ENCODE results near the gene WASL. TPM values are rescaled to one million over a fixed set of nuclear protein-coding genes. Genes with fewer than 3 reads are reported as not detected.
"Not testable (repeated sequence)": the region's sequence is repeated elsewhere in the genome, so short reads cannot be mapped to it uniquely, and the experiment has no call there.

Gene WASL
- total RNA-seq, 1 donor from 2014 or later, result 38.2 TPM

GRCh38 chr7:123637878-123638277 is 110.9 kb downstream of the WASL start:
- Mint-ChIP-seq H3K4me3 (ENCODE audit: low read depth) (no peak overlapping the region), H3K9me3 (ENCODE audit: low read depth) (peaks cover 6% of the 10 kb centered on the region), H3K36me3 (ENCODE audit: insufficient read depth) (no peaks in the 10 kb centered on the region), H3K4me1 (ENCODE audit: low read depth) (peaks cover 8% of the 10 kb centered on the region), H3K27ac (no peak overlapping the region), H3K27me3 (no peaks in the 10 kb centered on the region)
- TF ChIP-seq, protein P1, sequence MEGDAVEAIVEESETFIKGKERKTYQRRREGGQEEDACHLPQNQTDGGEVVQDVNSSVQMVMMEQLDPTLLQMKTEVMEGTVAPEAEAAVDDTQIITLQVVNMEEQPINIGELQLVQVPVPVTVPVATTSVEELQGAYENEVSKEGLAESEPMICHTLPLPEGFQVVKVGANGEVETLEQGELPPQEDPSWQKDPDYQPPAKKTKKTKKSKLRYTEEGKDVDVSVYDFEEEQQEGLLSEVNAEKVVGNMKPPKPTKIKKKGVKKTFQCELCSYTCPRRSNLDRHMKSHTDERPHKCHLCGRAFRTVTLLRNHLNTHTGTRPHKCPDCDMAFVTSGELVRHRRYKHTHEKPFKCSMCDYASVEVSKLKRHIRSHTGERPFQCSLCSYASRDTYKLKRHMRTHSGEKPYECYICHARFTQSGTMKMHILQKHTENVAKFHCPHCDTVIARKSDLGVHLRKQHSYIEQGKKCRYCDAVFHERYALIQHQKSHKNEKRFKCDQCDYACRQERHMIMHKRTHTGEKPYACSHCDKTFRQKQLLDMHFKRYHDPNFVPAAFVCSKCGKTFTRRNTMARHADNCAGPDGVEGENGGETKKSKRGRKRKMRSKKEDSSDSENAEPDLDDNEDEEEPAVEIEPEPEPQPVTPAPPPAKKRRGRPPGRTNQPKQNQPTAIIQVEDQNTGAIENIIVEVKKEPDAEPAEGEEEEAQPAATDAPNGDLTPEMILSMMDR (IDR thresholded peaks at IDR 0.05; ENCODE audit: unreplicated experiment), result no peak
- no peak for DNase-seq (ENCODE audit: low spot score, unreplicated experiment)

DNA sequence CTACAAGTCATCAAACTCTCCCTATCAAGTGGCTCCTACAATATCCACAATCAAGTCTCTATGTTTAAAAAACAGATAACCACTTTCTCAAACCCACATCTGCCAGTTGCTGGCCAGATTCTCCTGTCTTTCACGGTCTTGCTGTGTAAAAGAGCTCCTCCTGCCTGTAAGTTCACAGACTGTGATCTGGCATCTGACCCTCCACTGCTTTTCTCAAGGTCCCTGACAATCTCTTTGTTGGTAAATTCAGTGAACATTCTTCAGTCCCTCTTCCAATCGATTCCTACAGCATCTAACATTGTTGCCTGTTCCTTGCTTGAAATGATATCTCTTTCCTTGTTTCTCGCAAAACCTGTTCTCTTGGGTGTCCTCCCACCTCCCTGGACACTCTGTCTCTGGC is 111.6 kb downstream of the WASL start:
- TF ChIP-seq, protein P1 (IDR thresholded peaks at IDR 0.05; ENCODE audit: unreplicated experiment), result no peak
- Mint-ChIP-seq H3K9me3 (ENCODE audit: low read depth) (peaks cover 6% of the 10 kb centered on the region), H3K4me1 (ENCODE audit: low read depth) (peaks cover 8% of the 10 kb centered on the region), H3K27ac (peak overlapping the region; percentile 46), H3K36me3 (ENCODE audit: insufficient read depth) (no peaks in the 10 kb centered on the region), H3K4me3 (ENCODE audit: low read depth) (no peak overlapping the region), H3K27me3 (no peaks in the 10 kb centered on the region)
- no peak for DNase-seq (ENCODE audit: low spot score, unreplicated experiment)

DNA sequence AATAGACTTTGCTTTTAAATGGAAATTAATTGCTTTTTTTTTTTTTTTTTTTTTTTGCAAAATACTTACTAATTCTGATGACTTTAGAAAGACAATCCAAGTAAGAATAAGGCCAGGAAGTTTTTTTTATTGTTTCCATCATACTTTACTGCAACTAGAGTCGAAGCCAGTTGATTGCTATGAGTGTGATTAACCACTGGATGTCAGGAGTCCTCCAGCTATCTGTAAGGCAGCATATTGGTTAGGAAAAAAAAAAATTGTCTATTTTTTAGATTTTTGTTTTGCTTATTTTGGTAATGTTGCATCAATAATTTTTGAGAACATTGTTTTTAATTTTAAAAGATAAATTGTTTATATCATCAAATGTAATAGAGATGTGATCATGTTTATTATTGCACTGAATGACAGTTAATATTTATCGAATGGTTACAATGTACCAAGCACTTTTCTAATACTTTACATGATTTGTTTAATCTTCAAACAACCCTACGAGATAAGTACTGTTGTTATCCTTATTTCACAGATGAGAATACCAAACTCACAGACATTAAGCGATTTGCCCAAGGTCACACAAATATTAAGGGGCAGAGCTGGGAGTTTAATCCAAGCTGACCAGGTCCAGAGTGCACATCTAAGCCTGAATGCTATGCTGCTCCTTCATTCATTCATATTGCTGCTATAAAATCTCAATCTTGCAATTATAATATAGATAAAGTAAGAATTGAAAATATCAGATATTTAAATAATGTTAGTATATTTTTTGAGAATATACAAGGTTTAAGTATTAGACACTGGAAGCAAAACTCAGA is 113.0 kb downstream of the WASL start:
- H3K36me3 Mint-ChIP-seq (ENCODE audit: insufficient read depth), result no peaks in the 10 kb centered on the region
- DNase-seq (ENCODE audit: low spot score, unreplicated experiment), result no peak
- H3K27me3 Mint-ChIP-seq, result no peaks in the 10 kb centered on the region
- H3K27ac Mint-ChIP-seq, result no peak overlapping the region
- H3K4me3 Mint-ChIP-seq (ENCODE audit: low read depth), result no peak overlapping the region
- H3K9me3 Mint-ChIP-seq (ENCODE audit: low read depth), result peaks cover 3% of the 10 kb centered on the region
- TF ChIP-seq, protein P1 (IDR thresholded peaks at IDR 0.05; ENCODE audit: unreplicated experiment), result peak; percentile 68
- peaks cover 8% of the 10 kb centered on the region for H3K4me1 Mint-ChIP-seq (ENCODE audit: low read depth)

- H3K4me1 Mint-ChIP-seq (ENCODE audit: low read depth); H3K27ac Mint-ChIP-seq; H3K36me3 Mint-ChIP-seq (ENCODE audit: insufficient read depth); DNase-seq (ENCODE audit: low spot score, unreplicated experiment); H3K9me3 Mint-ChIP-seq (ENCODE audit: low read depth); H3K4me3 Mint-ChIP-seq (ENCODE audit: low read depth); H3K27me3 Mint-ChIP-seq: not testable (repeated sequence)
Observed at GRCh38 chr7:123634011-123634573, 114.7 kb downstream of the WASL start.

- H3K27me3 Mint-ChIP-seq, result no peaks in the 10 kb centered on the region
- H3K4me1 Mint-ChIP-seq (ENCODE audit: low read depth), result peaks cover 8% of the 10 kb centered on the region
- peaks cover 1% of the 10 kb centered on the region for H3K9me3 Mint-ChIP-seq (ENCODE audit: low read depth)
- no peak overlapping the region for H3K27ac Mint-ChIP-seq
- DNase-seq (ENCODE audit: low spot score, unreplicated experiment), result no peak
- H3K36me3 Mint-ChIP-seq (ENCODE audit: insufficient read depth), result no peaks in the 10 kb centered on the region
- TF ChIP-seq, protein P1 (IDR thresholded peaks at IDR 0.05; ENCODE audit: unreplicated experiment), result no peak
- no peak overlapping the region for H3K4me3 Mint-ChIP-seq (ENCODE audit: low read depth)
Observed at GRCh38 chr7:123633553-123633952, 115.2 kb downstream of the WASL start.

DNA sequence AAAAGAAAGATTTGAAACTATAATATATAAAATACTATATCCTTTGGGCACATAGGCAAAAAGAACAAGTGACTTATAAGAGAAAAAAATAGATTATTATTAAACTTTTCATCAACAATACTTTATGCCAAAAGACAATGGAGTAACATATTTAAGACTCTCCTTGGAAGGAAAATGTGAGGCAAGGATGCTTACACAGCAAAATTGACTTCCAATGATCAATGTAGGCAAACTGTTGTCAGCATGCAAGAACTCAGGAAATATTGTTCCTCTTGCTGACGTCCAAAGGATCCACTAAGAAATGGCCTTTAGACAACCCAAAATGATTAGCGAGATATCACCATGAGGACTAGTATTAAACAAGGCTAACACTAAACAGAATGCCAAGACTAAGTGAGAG is 116.0 kb downstream of the WASL start:
- no peaks in the 10 kb centered on the region for H3K27me3 Mint-ChIP-seq
- H3K4me1 Mint-ChIP-seq (ENCODE audit: low read depth), result peaks cover 8% of the 10 kb centered on the region
- TF ChIP-seq, protein P1 (IDR thresholded peaks at IDR 0.05; ENCODE audit: unreplicated experiment), result no peak
- H3K4me3 Mint-ChIP-seq (ENCODE audit: low read depth), result no peak overlapping the region
- no peak for DNase-seq (ENCODE audit: low spot score, unreplicated experiment)
- no peaks in the 10 kb centered on the region for H3K36me3 Mint-ChIP-seq (ENCODE audit: insufficient read depth)
- no peak overlapping the region for H3K27ac Mint-ChIP-seq
- no peaks in the 10 kb centered on the region for H3K9me3 Mint-ChIP-seq (ENCODE audit: low read depth)

All from progenitor cell of endocrine pancreas (in vitro differentiated cells).